22Rv1 (cell line): Measurements from ENCODE around the gene SFI1.
A peak's percentile ranks its signal among the peaks of the same experiment; 100 is the strongest.
"Not testable (repeated sequence)": the region's sequence is repeated elsewhere in the genome, so short reads cannot be mapped to it uniquely, and the experiment has no call there.

Source experiments
- H3K27ac ChIP-seq: fragments of 450-650 bp; 2 replicates; pipeline ENCODE4 v1.5.1; 2017
- CTCF ChIP-seq: fragments of 450-650 bp; IDR thresholded peaks from 2 replicates; pipeline ENCODE4 v1.5.1; 2017; ENCODE audit warnings: mild to moderate bottlenecking
- ZFX ChIP-seq: fragments of 450-650 bp; IDR thresholded peaks from 2 replicates; pipeline ENCODE4 v1.6.1; 2017; ENCODE audit warnings: antibody characterized with exemption, borderline replicate concordance

The SFI1 gene

GRCh38 chr22:31537019-31537535 lies 40.7 kb downstream of the SFI1 start:
- H3K27ac ChIP-seq, result no peak overlapping the region
- TF ChIP-seq ZFX (no peak), CTCF (no peak)

GRCh38 chr22:31538815-31539214 lies 42.5 kb downstream of the SFI1 start:
- no peak for TF ChIP-seq CTCF
- H3K27ac ChIP-seq, result no peak overlapping the region

- not testable (repeated sequence) for H3K27ac ChIP-seq
Measured at GRCh38 chr22:31540166-31540565, 43.8 kb downstream of the SFI1 start.

- H3K27ac ChIP-seq, result no peak overlapping the region
- no peak for TF ChIP-seq ZFX
Measured at GRCh38 chr22:31540966-31541365, 44.6 kb downstream of the SFI1 start.

- H3K27ac ChIP-seq, result no peak overlapping the region
- TF ChIP-seq CTCF (no peak), ZFX (no peak)
Measured at GRCh38 chr22:31544481-31545480, 48.4 kb downstream of the SFI1 start.

GRCh38 chr22:31550871-31551370 lies 54.6 kb downstream of the SFI1 start:
- H3K27ac ChIP-seq, result no peak overlapping the region
- no peak for TF ChIP-seq ZFX
- TF ChIP-seq CTCF, result no peak

GRCh38 chr22:31556627-31557203 lies 60.4 kb downstream of the SFI1 start:
- no peak overlapping the region for H3K27ac ChIP-seq
- no peak for TF ChIP-seq ZFX
- peak; percentile 77 for TF ChIP-seq CTCF

GRCh38 chr22:31558546-31558945 lies 62.2 kb downstream of the SFI1 start:
- not testable (repeated sequence) for H3K27ac ChIP-seq
